Stomach (tissue), 9 donors: ENCODE measurements around the gene SNX2. TPM values are rescaled to one million over a fixed set of nuclear protein-coding genes. Genes with fewer than 3 reads are reported as not detected.

Source experiments
- DNase-seq, 2 donors: peaks; one replicate each; pipeline versions ENCODE4 v3.0.0 to v3.0.0-alpha.2; 2013 to 2019
- H3K27ac ChIP-seq, 5 donors: fragments of 200-600 bp in 4 of 5; sonication (generic) in 4 of 5; one replicate each; pipeline ENCODE4 v1.5.1; 2013 to 2019; ENCODE audit warnings: mild to moderate bottlenecking in 1 of 5, moderate library complexity in 1 of 5
- H3K27me3 ChIP-seq, 3 donors: fragments of 200-600 bp; sonication (generic); one replicate each; pipeline ENCODE4 v1.5.1; 2017 to 2019; ENCODE audit warnings: mixed run types in 1 of 3
- H3K36me3 ChIP-seq, 4 donors: fragments of 200-600 bp; sonication (generic); 1 replicate in 3 of 4; 2 replicates in 1 of 4; pipeline ENCODE4 v1.5.1; 2016 to 2019
- H3K4me1 ChIP-seq, 4 donors: fragments of 200-600 bp; sonication (generic); one replicate each; pipeline ENCODE4 v1.5.1; 2016 to 2019
- H3K4me3 ChIP-seq, 4 donors: fragments of 200-600 bp; sonication (generic) in 3 of 4; one replicate each; pipeline ENCODE4 v1.5.1; 2016 to 2019; ENCODE audit warnings: mild to moderate bottlenecking in 1 of 4
- H3K9me3 ChIP-seq, 4 donors: fragments of 200-600 bp; sonication (generic); one replicate each; pipeline ENCODE4 v1.5.1; 2016 to 2019
- CTCF ChIP-seq, 7 experiments: fragments of 450-650 bp in 4 of 7; fragments of 200-600 bp in 3 of 7; sonication (generic) in 3 of 7; IDR thresholded peaks; one replicate each; pipeline ENCODE4 v1.5.1; 2016 to 2019; ENCODE audit warnings: antibody characterized with exemption in 7 of 7, control low read depth in 2 of 7, mild to moderate bottlenecking in 1 of 7
- EP300 ChIP-seq: sonication (generic); formaldehyde crosslinking; IDR thresholded peaks from one replicate; pipeline ENCODE4 v1.6.1; 2017; ENCODE audit warnings: antibody characterized with exemption
- POLR2A ChIP-seq, 4 donors: fragments of 450-650 bp; IDR thresholded peaks; one replicate each; pipeline ENCODE4 v1.6.1; 2016; ENCODE audit warnings: antibody characterized with exemption in 4 of 4, control low read depth in 2 of 4, mild to moderate bottlenecking in 1 of 4, moderate library complexity in 1 of 4
- POLR2AphosphoS5 ChIP-seq, 3 donors: sonication (generic); formaldehyde crosslinking; IDR thresholded peaks; one replicate each; pipeline ENCODE4 v1.6.1; 2016; ENCODE audit warnings: antibody characterized with exemption in 3 of 3
- WGBS, 5 donors: extraction: QIAGEN DNeasy Blood & Tissue Kit in 3 of 5; methylation state at CpG; one replicate each; pipeline versions ENCODE4 v1.1.5 to v1.1.7; 2013 to 2018; 5-methylcytosine and 5-hydroxymethylcytosine counted together
- intact Hi-C: fragments of 100-400 bp; cut with DNase I; formaldehyde crosslinking; loops from one replicate; pipeline ENCODE4 v1.15.1; 2023; ENCODE audit warnings: low total_unique reads
- polyA plus RNA-seq, 3 donors: library from polyadenylated mRNA; stranded (reverse); fragments of 200-250 nt; gene quantifications; one replicate each; pipeline ENCODE4 v1.2.3, GENCODE V29; 2013
- total RNA-seq, 5 donors: library from RNA; depleted of rRNA; stranded (reverse); fragments of >200 nt; gene quantifications; one replicate each; pipeline versions ENCODE4 v1.1.0 to v1.2.3, GENCODE V29; 2014 to 2016
- donor health status: healthy with polysubstance abuse.
- donor health status: Bipolar disorder and iron deficiency.
- donor health status: healthy.

SNX2 gene
- total and polyA plus RNA-seq, 8 donors, result 22.8 to 504 (median 52.8) TPM

DNA sequence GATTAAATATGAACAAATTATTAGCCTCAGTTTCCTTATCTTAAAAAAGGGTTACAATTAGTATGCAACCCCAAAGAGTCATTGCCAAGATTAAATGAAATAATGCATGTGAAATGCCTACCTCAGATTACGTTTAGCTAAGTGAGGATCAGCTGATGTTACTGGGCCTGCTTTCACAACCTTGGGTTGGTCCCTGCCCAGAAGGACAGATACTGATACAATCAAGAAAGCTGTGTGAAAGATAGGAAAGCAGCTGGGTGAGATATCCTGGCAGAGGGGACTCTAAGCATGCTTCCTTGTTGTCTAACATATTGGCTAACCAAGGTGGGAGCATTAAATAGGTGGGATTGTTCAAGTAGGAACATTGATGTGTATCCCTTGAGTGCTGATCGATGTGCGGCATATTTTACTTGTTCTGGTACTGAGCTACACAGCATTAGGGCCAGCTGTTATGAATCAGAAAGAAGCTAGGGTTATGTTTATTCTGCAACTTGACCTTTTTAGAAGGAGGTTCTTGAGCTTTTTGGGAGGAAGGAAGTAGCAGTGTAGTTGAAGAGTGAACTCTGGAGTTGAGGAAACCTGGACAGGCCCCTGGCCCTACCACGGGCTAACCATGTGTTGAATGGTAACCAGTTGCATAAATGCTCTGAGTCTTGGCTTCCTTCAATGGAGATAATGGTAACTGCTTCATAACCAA, 99.4 kb downstream of the SNX2 start:
- Histone ChIP-seq H3K36me3 (no peaks in the 10 kb centered on the region), H3K9me3 (no peaks in the 10 kb centered on the region), H3K4me3 (no peak overlapping the region), H3K27ac (no peak overlapping the region), H3K27me3 (no peaks in the 10 kb centered on the region), H3K4me1 (peaks cover 0 to 14% (median 8%) of the 10 kb centered on the region in 4 donors)
- intact Hi-C loops, result no loop called here
- TF ChIP-seq POLR2AphosphoS5 (IDR thresholded peaks at IDR 0.05), result no peak
- TF ChIP-seq EP300, result no peak
- no peak for TF ChIP-seq POLR2A (IDR thresholded peaks at IDR 0.05)
- no peak for TF ChIP-seq CTCF (IDR thresholded peaks at IDR 0.05)
- no peak for DNase-seq
- WGBS, 5 donors, result 64 to 83% (median 78%) methylated on average over 4 of the region's 4 CpGs

DNA sequence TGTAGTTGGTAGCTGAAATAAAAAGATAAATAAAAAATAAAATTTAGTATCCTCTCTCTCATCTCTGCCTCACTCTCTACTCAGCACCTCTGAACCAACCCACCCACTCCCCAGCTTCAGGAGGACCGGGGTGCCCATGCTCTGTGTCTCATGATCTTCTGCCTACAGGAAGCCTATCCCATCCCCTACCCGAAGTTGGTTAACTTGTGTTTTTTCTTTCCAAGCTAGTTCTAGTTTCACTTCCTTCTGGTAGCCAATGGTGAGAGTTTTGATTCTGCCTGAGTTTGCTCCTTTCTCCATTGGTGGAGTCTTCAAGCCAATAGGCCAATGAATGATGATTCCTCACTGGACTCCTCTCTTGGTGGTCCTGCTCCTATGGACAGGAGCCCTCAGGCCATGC, 102.6 kb downstream of the SNX2 start:
- no peak for DNase-seq
- H3K36me3 ChIP-seq, result no peaks in the 10 kb centered on the region
- H3K4me1 ChIP-seq, result peaks cover 0 to 11% (median 3%) of the 10 kb centered on the region in 4 donors
- H3K9me3 ChIP-seq, result no peaks in the 10 kb centered on the region
- H3K27me3 ChIP-seq, result no peaks in the 10 kb centered on the region
- intact Hi-C loops, result no loop called here
- no peak overlapping the region for H3K4me3 ChIP-seq
- TF ChIP-seq POLR2AphosphoS5 (IDR thresholded peaks at IDR 0.05), result no peak
- no peak for TF ChIP-seq EP300
- no peak for TF ChIP-seq CTCF (IDR thresholded peaks at IDR 0.05)
- no peak for TF ChIP-seq POLR2A (IDR thresholded peaks at IDR 0.05)
- no peak overlapping the region for H3K27ac ChIP-seq
- WGBS, 5 donors, result 72 to 88% (median 73%) methylated on average over 2 of the region's 2 CpGs

GRCh38 chr5:122879076-122879475, 104.2 kb downstream of the SNX2 start:
- Histone ChIP-seq H3K27me3 (no peaks in the 10 kb centered on the region), H3K9me3 (no peaks in the 10 kb centered on the region), H3K27ac (no peak overlapping the region), H3K36me3 (no peaks in the 10 kb centered on the region), H3K4me3 (no peak overlapping the region), H3K4me1 (peaks cover 0 to 13% (median 6%) of the 10 kb centered on the region in 4 donors)
- DNase-seq, result no peak
- TF ChIP-seq EP300 (no peak), POLR2AphosphoS5 (IDR thresholded peaks at IDR 0.05) (no peak), CTCF (IDR thresholded peaks at IDR 0.05) (no peak), POLR2A (IDR thresholded peaks at IDR 0.05) (no peak)
- intact Hi-C loops, result no loop called here
- 91 to 97% (median 94%) methylated on average over 3 of the region's 3 CpGs for WGBS, 5 donors

Other genes starting within 250 kb of the SNX2 start
- gene SNX24, start 70.5 kb downstream of the SNX2 start, total RNA-seq, result 10 to 100 TPM in 4 of 5 donors, 1 to 10 TPM in 1; 1.2 to 38.5 (median 20.1) TPM
- 10 to 100 TPM in 2 of 3 donors, 1 to 10 TPM in 1; 10.0 to 21.7 (median 19.9) TPM for gene SNX24, start 70.5 kb downstream of the SNX2 start, polyA plus RNA-seq